ENCODE data around the gene MEGF6. TPM values are rescaled to one million over a fixed set of nuclear protein-coding genes. Genes with fewer than 3 reads are reported as not detected.

Gene MEGF6
- total and polyA plus RNA-seq, 9 of the 15 experiments (the other 6 are each of a cell fraction or from before 2014, with no cell fraction given) = 0.03 to 1.7 (median 0.24) TPM; not detected in 3

DNA sequence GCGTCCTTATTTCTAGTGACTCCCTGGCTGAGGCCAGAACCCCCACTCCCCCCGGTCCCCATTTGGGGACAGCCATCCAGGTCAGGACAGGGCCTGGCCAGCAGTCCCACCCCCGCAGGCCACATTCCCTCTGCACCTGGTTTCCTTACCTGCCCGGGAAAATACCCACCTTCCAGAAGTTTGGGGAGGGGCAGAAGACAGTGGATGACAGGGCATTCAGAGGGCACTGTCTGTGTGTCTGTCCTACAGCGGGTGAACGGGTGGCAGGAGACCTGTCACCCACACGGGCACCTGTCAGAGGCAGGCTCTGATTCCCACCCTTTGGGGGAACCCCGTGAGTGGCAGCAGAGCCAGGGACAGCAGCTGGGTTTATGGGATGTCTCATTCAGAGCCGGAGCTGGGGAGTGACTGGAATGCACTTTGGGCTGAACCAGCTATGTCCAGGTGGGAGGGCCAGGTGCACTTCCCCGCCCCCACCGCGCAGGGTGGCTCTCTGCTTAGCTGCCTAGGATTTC, 154.8 kb downstream of the MEGF6 start:
- Histone ChIP-seq H3K4me2 (ENCODE audit: insufficient read depth, low read length) (no peak overlapping the region), H3K27me3 (ENCODE audit: control insufficient read depth in 2 of 2, insufficient read depth in 2 of 2, low read length in 2 of 2) (peaks cover 30 to 60% of the 10 kb centered on the region in 2 experiments; a peak in 4 of 5 replicates), H3K9ac (ENCODE audit: insufficient read depth in 1 of 2, low read depth in 2 of 2, low read length in 2 of 2) (no peak overlapping the region), H3K4me1 (replicated peaks in 1 of 2; ENCODE audit: control insufficient read depth in 2 of 2, insufficient read depth in 2 of 2, low read length in 2 of 2) (peaks cover 0 to 41% of the 10 kb centered on the region in 2 experiments; a peak in 3 of 5 replicates), H3K9me1 (ENCODE audit: control insufficient read depth, insufficient read depth, low read length) (no peaks in the 10 kb centered on the region), H3K27ac (ENCODE audit: extremely low read depth, low read depth, low read length) (no peak overlapping the region), H3K36me3 (ENCODE audit: control insufficient read depth, insufficient read depth, low read length) (no peaks in the 10 kb centered on the region), H2AFZ (ENCODE audit: low read depth, low read length) (no peak overlapping the region), H3K4me3 (no peak overlapping the region), H3K79me2 (ENCODE audit: control insufficient read depth, insufficient read depth, low read length) (no peaks in the 10 kb centered on the region), H4K20me1 (replicated peaks; ENCODE audit: control insufficient read depth, insufficient read depth, low read length) (peaks cover 48% of the 10 kb centered on the region), H3K9me3 (replicated peaks; ENCODE audit: control insufficient read depth, insufficient read depth, low read depth, low read length) (no peaks in the 10 kb centered on the region)
- no peak for DNase-seq (ENCODE audit: extremely low read depth in 1 of 4, low spot score in 3 of 4)
- in situ Hi-C loops (cut with MboI) = no loop called here
- FAIRE-seq = no peak
- TF ChIP-seq FOXK2 (conservative IDR thresholded peaks at IDR 0.05 in 1 of 2, IDR thresholded peaks at IDR 0.05 in 1 of 2; ENCODE audit: low read depth in 2 of 2) = no peak
- TF ChIP-seq CTCF (IDR thresholded peaks at IDR 0.05 in 2 of 3, conservative IDR thresholded peaks at IDR 0.05 in 1 of 3; ENCODE audit: insufficient read depth in 2 of 3, low read depth in 1 of 3, low read length in 3 of 3) = no peak
- no peak for TF ChIP-seq ARID1B (IDR thresholded peaks at IDR 0.05)
- TF ChIP-seq BRD9 (IDR thresholded peaks at IDR 0.05; ENCODE audit: low read depth, partially characterized antibody) = no peak
- TF ChIP-seq, protein P1, sequence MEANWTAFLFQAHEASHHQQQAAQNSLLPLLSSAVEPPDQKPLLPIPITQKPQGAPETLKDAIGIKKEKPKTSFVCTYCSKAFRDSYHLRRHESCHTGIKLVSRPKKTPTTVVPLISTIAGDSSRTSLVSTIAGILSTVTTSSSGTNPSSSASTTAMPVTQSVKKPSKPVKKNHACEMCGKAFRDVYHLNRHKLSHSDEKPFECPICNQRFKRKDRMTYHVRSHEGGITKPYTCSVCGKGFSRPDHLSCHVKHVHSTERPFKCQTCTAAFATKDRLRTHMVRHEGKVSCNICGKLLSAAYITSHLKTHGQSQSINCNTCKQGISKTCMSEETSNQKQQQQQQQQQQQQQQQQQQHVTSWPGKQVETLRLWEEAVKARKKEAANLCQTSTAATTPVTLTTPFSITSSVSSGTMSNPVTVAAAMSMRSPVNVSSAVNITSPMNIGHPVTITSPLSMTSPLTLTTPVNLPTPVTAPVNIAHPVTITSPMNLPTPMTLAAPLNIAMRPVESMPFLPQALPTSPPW (CRISPR knock-in tag; IDR thresholded peaks at IDR 0.05) = no peak
- TF ChIP-seq MIER1 (IDR thresholded peaks at IDR 0.05; ENCODE audit: low read depth) = no peak
- no peak for TF ChIP-seq SMARCA5 (IDR thresholded peaks at IDR 0.05)
- no peak for TF ChIP-seq BHLHE40 (IDR thresholded peaks at IDR 0.05; ENCODE audit: low read length)
- TF ChIP-seq CBX8 (IDR thresholded peaks at IDR 0.05; ENCODE audit: borderline replicate concordance, extremely low read depth, low read depth, low read length, poor library complexity, severe bottlenecking) = no peak
- no peak for TF ChIP-seq RB1 (IDR thresholded peaks at IDR 0.05; ENCODE audit: low read depth)
- no peak for TF ChIP-seq PHB (CRISPR knock-in tag; IDR thresholded peaks at IDR 0.05)
- no peak for TF ChIP-seq CCAR2 (IDR thresholded peaks at IDR 0.05; ENCODE audit: low read depth, low read length)
- TF ChIP-seq YY1 (IDR thresholded peaks at IDR 0.05; ENCODE audit: borderline replicate concordance in 1 of 3, control insufficient read depth in 1 of 3, extremely low read depth in 1 of 3, insufficient read depth in 3 of 3, insufficient read length in 1 of 3, insufficient replicate concordance in 2 of 3, low read depth in 1 of 3, low read length in 2 of 3) = no peak
- TF ChIP-seq BRD4 (IDR thresholded peaks at IDR 0.05) = no peak
- TF ChIP-seq BRF1 (IDR thresholded peaks at IDR 0.05; ENCODE audit: borderline replicate concordance, extremely low read depth, insufficient read length) = no peak
- BruUV-seq (replicated peaks) = no TSS peak
- ATAC-seq = no peak
- CTCF ChIA-PET (ENCODE audit: low intra/inter-chr PET ratio) = no interaction called here
- 7% methylated on average over 12 of the region's 12 CpGs for WGBS (ENCODE audit: insufficient coverage, low coverage, missing lambda C conversion rate)
- intact Hi-C loops (cut with micrococcal nuclease) = no loop called here
- POLR2A ChIA-PET = no interaction called here

Data from K562 (cell line).